ENCODE data around the gene RNF166.

- TF ChIP-seq EZH2 (IDR thresholded peaks at IDR 0.05; ENCODE audit: borderline replicate concordance, insufficient read depth, low read length, poor library complexity, severe bottlenecking) = no peak
- no peak for TF ChIP-seq TAF1 (IDR thresholded peaks at IDR 0.05; ENCODE audit: low read depth)
Measured at GRCh38 chr16:88691924-88692560, 14.2 kb downstream of the RNF166 start.

Measured in neural cell (in vitro differentiated cells).